ENCODE results near the gene CD163L1. TPM values are rescaled to one million over a fixed set of nuclear protein-coding genes. Genes with fewer than 3 reads are reported as not detected.
"Not testable (repeated sequence)": the region's sequence is repeated elsewhere in the genome, so short reads cannot be mapped to it uniquely, and the experiment has no call there.

Gene CD163L1
- total RNA-seq, 1 donor from 2014 or later = 2.5 TPM

GRCh38 chr12:7450667-7451066, 6.7 kb upstream of the CD163L1 start:
- DNase-seq = no peak
- no peaks in the 10 kb centered on the region for H3K4me1 ChIP-seq
- peaks cover 16% of the 10 kb centered on the region for H3K9me3 ChIP-seq (replicated peaks)
- TF ChIP-seq CTCF (IDR thresholded peaks at IDR 0.05; ENCODE audit: borderline replicate concordance) = no peak
- H3K4me3 ChIP-seq = no peak overlapping the region
- intact Hi-C loops (cut with micrococcal nuclease) = no loop called here
- no peaks in the 10 kb centered on the region for H3K36me3 ChIP-seq
- no peak overlapping the region for H3K27ac ChIP-seq (replicated peaks)
- peaks cover 7% of the 10 kb centered on the region for H3K27me3 ChIP-seq (ENCODE audit: low read depth)

GRCh38 chr12:7448099-7448498, 4.1 kb upstream of the CD163L1 start:
- H3K4me1 ChIP-seq = no peaks in the 10 kb centered on the region
- no peak for TF ChIP-seq CTCF (IDR thresholded peaks at IDR 0.05; ENCODE audit: borderline replicate concordance)
- no peak for DNase-seq
- intact Hi-C loops (cut with micrococcal nuclease) = no loop called here
- H3K27me3 ChIP-seq (ENCODE audit: low read depth) = peaks cover 7% of the 10 kb centered on the region
- peaks cover under 1% of the 10 kb centered on the region for H3K9me3 ChIP-seq (replicated peaks)
- H3K27ac ChIP-seq (replicated peaks) = no peak overlapping the region
- H3K4me3 ChIP-seq = no peak overlapping the region
- no peaks in the 10 kb centered on the region for H3K36me3 ChIP-seq

DNA sequence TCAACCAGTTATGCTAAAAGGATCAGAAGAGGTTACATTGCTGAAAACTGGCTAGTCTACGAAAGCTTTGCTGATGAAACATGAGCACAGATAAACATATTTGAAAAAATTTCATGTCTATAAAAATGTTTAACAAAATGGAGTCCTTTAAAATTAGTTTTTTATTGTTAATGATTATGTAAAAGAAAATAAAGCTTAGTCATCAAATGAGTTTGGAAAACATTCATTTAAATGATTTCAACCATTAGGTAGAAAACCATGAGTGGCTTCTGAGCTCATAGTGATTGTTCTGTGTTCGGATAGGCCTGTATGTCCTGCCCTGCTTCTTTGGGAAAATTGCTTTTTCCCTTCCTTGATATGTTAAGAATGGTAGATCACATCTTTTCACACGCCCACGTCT, 584 bp upstream of the CD163L1 start:
- intact Hi-C loops (cut with micrococcal nuclease) = no loop called here
- no peak overlapping the region for H3K4me3 ChIP-seq
- H3K4me1 ChIP-seq = no peaks in the 10 kb centered on the region
- no peak overlapping the region for H3K27ac ChIP-seq (replicated peaks)
- no peaks in the 10 kb centered on the region for H3K36me3 ChIP-seq
- DNase-seq = no peak
- no peaks in the 10 kb centered on the region for H3K9me3 ChIP-seq (replicated peaks)
- TF ChIP-seq CTCF (IDR thresholded peaks at IDR 0.05; ENCODE audit: borderline replicate concordance) = no peak
- H3K27me3 ChIP-seq (ENCODE audit: low read depth) = peaks cover 31% of the 10 kb centered on the region

DNA sequence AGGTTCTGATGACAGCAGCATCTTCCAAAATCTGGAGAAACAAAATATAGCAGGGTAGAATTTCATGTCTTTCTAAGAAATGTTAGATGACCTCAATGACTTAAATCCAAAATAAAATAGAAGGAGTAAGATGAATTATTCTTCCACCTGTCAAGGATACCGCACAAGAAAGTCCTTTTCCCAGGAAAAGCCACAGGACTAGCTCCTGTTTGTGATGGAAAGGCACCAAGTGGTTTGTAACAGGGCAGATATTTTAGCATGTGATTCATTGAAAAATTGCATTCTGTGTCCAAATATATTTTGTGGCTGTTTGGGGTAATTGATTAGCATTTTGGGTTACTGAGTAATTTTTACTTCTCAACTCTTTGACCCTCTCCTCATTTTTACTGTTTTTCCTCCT, 2.7 kb downstream of the CD163L1 start:
- no peaks in the 10 kb centered on the region for H3K4me1 ChIP-seq
- H3K27ac ChIP-seq (replicated peaks) = no peak overlapping the region
- no peak for TF ChIP-seq CTCF (IDR thresholded peaks at IDR 0.05; ENCODE audit: borderline replicate concordance)
- H3K27me3 ChIP-seq (ENCODE audit: low read depth) = peaks cover 47% of the 10 kb centered on the region
- no peak for DNase-seq
- intact Hi-C loops (cut with micrococcal nuclease) = no loop called here
- H3K4me3 ChIP-seq = no peak overlapping the region
- H3K9me3 ChIP-seq (replicated peaks) = no peaks in the 10 kb centered on the region
- H3K36me3 ChIP-seq = no peaks in the 10 kb centered on the region

DNA sequence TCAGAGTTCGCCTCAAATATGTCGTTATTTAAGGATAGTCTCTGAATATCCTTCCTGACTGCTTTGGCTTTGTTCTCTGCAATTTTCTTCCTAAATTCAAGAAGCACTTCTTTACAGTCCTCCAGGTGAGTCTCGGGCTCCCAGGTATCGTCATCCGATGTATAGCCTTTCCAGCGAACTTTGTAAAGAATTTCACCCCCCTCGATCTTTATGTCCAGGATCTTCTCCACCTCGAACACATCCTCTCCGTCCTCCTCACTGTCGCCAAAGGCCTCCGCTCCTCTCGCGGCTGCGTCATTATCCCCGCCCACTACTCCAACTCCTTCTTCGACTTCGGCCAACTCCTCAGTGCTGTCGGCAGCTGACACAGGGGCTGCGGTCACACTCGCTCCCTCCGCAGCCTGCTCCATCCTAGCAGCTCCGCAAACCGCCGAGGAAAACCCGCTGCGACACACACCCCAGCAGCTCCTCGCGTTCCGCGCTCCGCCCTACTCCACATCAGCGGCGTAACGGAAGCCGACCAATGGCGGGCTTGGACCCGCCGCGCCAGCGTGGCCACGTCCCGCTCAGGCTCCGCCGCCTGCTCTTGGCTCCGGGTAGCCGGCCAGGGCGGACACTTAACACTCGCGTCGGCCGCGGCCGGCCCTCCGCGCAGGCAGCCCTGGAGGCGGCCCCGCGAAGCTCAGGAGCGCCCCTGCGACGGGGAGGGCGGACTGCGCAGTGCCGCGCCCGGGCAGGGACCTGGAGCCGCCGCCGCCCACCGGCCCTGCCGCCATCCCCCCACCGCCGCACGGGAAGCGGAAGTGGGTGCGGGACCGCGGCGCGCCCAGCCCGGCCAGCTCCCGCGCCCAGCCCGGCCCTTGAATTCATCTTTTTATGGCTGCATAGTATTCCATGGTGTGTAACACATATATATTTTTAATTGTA, 4.1 kb downstream of the CD163L1 start:
- no peaks in the 10 kb centered on the region for H3K36me3 ChIP-seq
- H3K27me3 ChIP-seq (ENCODE audit: low read depth) = peaks cover 47% of the 10 kb centered on the region
- no peaks in the 10 kb centered on the region for H3K4me1 ChIP-seq
- no peaks in the 10 kb centered on the region for H3K9me3 ChIP-seq (replicated peaks)
- no peak for DNase-seq
- intact Hi-C loops (cut with micrococcal nuclease) = no loop called here
- H3K4me3 ChIP-seq = peak overlapping the region; percentile 45
- H3K27ac ChIP-seq (replicated peaks) = no peak overlapping the region
- TF ChIP-seq CTCF (IDR thresholded peaks at IDR 0.05; ENCODE audit: borderline replicate concordance) = no peak

DNA sequence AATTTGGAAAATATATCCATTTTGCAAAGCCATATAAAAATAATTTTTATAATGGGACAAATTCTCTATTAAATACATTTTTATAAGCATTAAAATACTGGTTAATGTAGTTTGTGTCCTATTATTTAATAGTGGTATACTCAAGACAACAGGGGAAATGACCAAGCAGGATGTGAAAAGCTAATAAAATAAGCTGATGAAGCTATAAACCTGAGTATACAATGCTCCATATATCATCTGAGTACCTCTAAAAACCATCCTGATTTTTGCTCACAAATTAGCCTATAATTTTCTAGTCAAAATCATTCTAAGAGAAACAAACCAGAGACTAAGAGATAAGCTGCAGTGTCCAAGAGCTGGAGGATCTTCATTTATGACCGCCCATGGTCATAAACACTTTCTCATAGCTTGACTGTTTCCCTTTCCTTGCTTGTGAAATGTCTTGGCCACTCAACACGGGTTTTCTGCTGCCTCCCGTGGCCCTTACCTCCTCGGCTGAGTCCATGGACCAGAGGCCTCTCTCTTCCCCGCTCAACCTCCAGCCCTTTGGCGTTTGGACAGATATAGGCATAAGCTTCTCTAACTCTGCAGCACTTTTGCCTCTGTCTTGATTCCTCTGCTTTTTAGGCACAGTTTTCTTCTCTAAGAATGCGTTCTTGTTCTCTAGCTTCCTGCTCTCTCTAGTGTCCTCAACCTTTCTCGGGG, 5.5 kb downstream of the CD163L1 start:
- DNase-seq; H3K4me1 ChIP-seq; H3K36me3 ChIP-seq; H3K9me3 ChIP-seq (replicated peaks); H3K27ac ChIP-seq (replicated peaks); H3K4me3 ChIP-seq; intact Hi-C loops (cut with micrococcal nuclease): not testable (repeated sequence)
- peaks cover 47% of the 10 kb centered on the region for H3K27me3 ChIP-seq (ENCODE audit: low read depth)

GRCh38 chr12:7437494-7437893, 6.5 kb downstream of the CD163L1 start:
- H3K27me3 ChIP-seq (ENCODE audit: low read depth) = peaks cover 45% of the 10 kb centered on the region
- intact Hi-C loops (cut with micrococcal nuclease); H3K27ac ChIP-seq (replicated peaks); H3K4me3 ChIP-seq; H3K9me3 ChIP-seq (replicated peaks); DNase-seq; H3K4me1 ChIP-seq; H3K36me3 ChIP-seq: not testable (repeated sequence)

Data from left ventricle myocardium inferior (tissue), 1 donor.